Peyer's patch (tissue), 4 donors: ENCODE data around the gene OR2A2.
A peak's percentile ranks its signal among the peaks of the same experiment; 100 is the strongest.

Source experiments
- POLR2A ChIP-seq, 2 donors: fragments of 450-650 bp; IDR thresholded peaks; one replicate each; pipeline ENCODE4 v1.5.1; 2017; ENCODE audit warnings: antibody characterized with exemption in 2 of 2, mild to moderate bottlenecking in 2 of 2, moderate library complexity in 2 of 2
- TF ChIP-seq, protein P1 (sequence below), 6 experiments: fragments of 450-650 bp in 4 of 6; fragments of 200-600 bp in 2 of 6; sonication (generic) in 1 of 6; IDR thresholded peaks; one replicate each; pipeline ENCODE4 v1.5.1; 2017 to 2019; ENCODE audit warnings: antibody characterized with exemption in 6 of 6, mild to moderate bottlenecking in 3 of 6, moderate library complexity in 1 of 6

- TF ChIP-seq, protein P1, sequence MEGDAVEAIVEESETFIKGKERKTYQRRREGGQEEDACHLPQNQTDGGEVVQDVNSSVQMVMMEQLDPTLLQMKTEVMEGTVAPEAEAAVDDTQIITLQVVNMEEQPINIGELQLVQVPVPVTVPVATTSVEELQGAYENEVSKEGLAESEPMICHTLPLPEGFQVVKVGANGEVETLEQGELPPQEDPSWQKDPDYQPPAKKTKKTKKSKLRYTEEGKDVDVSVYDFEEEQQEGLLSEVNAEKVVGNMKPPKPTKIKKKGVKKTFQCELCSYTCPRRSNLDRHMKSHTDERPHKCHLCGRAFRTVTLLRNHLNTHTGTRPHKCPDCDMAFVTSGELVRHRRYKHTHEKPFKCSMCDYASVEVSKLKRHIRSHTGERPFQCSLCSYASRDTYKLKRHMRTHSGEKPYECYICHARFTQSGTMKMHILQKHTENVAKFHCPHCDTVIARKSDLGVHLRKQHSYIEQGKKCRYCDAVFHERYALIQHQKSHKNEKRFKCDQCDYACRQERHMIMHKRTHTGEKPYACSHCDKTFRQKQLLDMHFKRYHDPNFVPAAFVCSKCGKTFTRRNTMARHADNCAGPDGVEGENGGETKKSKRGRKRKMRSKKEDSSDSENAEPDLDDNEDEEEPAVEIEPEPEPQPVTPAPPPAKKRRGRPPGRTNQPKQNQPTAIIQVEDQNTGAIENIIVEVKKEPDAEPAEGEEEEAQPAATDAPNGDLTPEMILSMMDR (IDR thresholded peaks at IDR 0.05): peak; percentile 38 to 91 (median 79)
- TF ChIP-seq POLR2A (IDR thresholded peaks at IDR 0.05): no peak
These were observed 18.4 kb downstream of the OR2A2 start for GRCh38 chr7:144127714-144128334.
